ENCODE data around the gene RNF168. TPM values are rescaled to one million over a fixed set of nuclear protein-coding genes. Genes with fewer than 3 reads are reported as not detected.
A peak's percentile ranks its signal among the peaks of the same experiment; 100 is the strongest.
"Not testable (repeated sequence)": the region's sequence is repeated elsewhere in the genome, so short reads cannot be mapped to it uniquely, and the experiment has no call there.

Gene RNF168
- total and polyA plus RNA-seq, 7 donors = 3.6 to 30.2 (median 14.1) TPM

DNA sequence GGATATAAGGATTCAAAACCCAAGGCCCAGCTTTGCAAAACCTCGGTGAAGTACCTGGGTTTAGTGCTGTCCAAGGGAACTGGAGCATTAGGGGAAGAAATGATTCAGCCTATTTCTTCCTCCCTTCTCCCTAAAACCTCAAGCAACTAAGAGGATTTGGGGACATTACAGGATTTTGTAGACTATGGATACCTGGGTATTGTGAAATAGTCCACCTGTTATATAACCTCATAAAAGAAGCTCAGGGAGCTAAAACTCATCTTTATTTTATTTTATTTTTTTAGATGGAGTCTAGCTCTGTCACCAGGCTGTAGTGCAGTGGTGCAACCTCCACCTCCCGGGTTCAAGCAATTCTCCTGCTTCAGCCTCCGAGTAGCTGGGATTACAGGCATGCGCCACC, 20.3 kb upstream of the RNF168 start:
- DNase-seq = no peak
- Histone ChIP-seq H3K4me3 (no peak overlapping the region), H3K9me3 (peaks cover 0 to 17% (median 5%) of the 10 kb centered on the region in 4 donors), H3K36me3 (no peaks in the 10 kb centered on the region), H3K27me3 (no peaks in the 10 kb centered on the region), H3K4me1 (peaks cover 0 to 5% (median under 1%) of the 10 kb centered on the region in 4 donors), H3K27ac (no peak overlapping the region)
- 95 to 97% methylated on average over 4 of the region's 4 CpGs for WGBS, 2 donors
- TF ChIP-seq POLR2A (IDR thresholded peaks at IDR 0.05) (no peak), POLR2AphosphoS5 (IDR thresholded peaks at IDR 0.05) (no peak), EP300 (IDR thresholded peaks at IDR 0.05) (no peak)
- TF ChIP-seq, protein P1, sequence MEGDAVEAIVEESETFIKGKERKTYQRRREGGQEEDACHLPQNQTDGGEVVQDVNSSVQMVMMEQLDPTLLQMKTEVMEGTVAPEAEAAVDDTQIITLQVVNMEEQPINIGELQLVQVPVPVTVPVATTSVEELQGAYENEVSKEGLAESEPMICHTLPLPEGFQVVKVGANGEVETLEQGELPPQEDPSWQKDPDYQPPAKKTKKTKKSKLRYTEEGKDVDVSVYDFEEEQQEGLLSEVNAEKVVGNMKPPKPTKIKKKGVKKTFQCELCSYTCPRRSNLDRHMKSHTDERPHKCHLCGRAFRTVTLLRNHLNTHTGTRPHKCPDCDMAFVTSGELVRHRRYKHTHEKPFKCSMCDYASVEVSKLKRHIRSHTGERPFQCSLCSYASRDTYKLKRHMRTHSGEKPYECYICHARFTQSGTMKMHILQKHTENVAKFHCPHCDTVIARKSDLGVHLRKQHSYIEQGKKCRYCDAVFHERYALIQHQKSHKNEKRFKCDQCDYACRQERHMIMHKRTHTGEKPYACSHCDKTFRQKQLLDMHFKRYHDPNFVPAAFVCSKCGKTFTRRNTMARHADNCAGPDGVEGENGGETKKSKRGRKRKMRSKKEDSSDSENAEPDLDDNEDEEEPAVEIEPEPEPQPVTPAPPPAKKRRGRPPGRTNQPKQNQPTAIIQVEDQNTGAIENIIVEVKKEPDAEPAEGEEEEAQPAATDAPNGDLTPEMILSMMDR (IDR thresholded peaks at IDR 0.05) = no peak
- intact Hi-C loops (cut with DNase I) = no loop called here

GRCh38 chr3:196521291-196521690, 17.7 kb upstream of the RNF168 start:
- DNase-seq; H3K4me3 ChIP-seq; H3K27ac ChIP-seq; intact Hi-C loops (cut with DNase I); H3K4me1 ChIP-seq; H3K27me3 ChIP-seq; H3K36me3 ChIP-seq: not testable (repeated sequence)
- WGBS, 2 donors = 81 to 92% methylated on average over 12 of the region's 12 CpGs
- H3K9me3 ChIP-seq = peaks cover 0 to 24% (median 5%) of the 10 kb centered on the region in 4 donors

GRCh38 chr3:196519718-196520082, 16.1 kb upstream of the RNF168 start:
- TF ChIP-seq POLR2A (IDR thresholded peaks at IDR 0.05) = no peak
- no peak for TF ChIP-seq EP300 (IDR thresholded peaks at IDR 0.05)
- no peak for TF ChIP-seq POLR2AphosphoS5 (IDR thresholded peaks at IDR 0.05)
- TF ChIP-seq, protein P1 (IDR thresholded peaks at IDR 0.05) = no peak
- no peak overlapping the region for H3K27ac ChIP-seq
- H3K4me1 ChIP-seq = no peaks in the 10 kb centered on the region
- no peak overlapping the region for H3K4me3 ChIP-seq
- intact Hi-C loops (cut with DNase I) = loop anchor here (1.0 kb wide), 1 partner anchor 266 kb away; no protein-coding TSS in a partner anchor
- no peak for DNase-seq
- no peaks in the 10 kb centered on the region for H3K36me3 ChIP-seq
- WGBS, 2 donors = 74 to 85% methylated on average over 5 of the region's 5 CpGs
- H3K9me3 ChIP-seq = peaks cover 0 to 24% (median 5%) of the 10 kb centered on the region in 4 donors
- H3K27me3 ChIP-seq = no peaks in the 10 kb centered on the region

- WGBS, 2 donors = 52% methylated on average over 12 of the region's 12 CpGs
- DNase-seq = peak; percentile 82
- Histone ChIP-seq H3K27me3 (no peaks in the 10 kb centered on the region), H3K9me3 (peaks cover 0 to 24% (median 5%) of the 10 kb centered on the region in 4 donors), H3K4me1 (no peaks in the 10 kb centered on the region), H3K4me3 (no peak overlapping the region), H3K36me3 (no peaks in the 10 kb centered on the region), H3K27ac (no peak overlapping the region)
- intact Hi-C loops (cut with DNase I) = loop anchor here (1.0 kb wide), 1 partner anchor 266 kb away; no protein-coding TSS in a partner anchor
- TF ChIP-seq, protein P1 (IDR thresholded peaks at IDR 0.05) = peak; percentile 48 to 69 (median 52)
- no peak for TF ChIP-seq POLR2A (IDR thresholded peaks at IDR 0.05)
- no peak for TF ChIP-seq EP300 (IDR thresholded peaks at IDR 0.05)
- no peak for TF ChIP-seq POLR2AphosphoS5 (IDR thresholded peaks at IDR 0.05)
These were observed 15.6 kb upstream of the RNF168 start for GRCh38 chr3:196518966-196519717.

DNA sequence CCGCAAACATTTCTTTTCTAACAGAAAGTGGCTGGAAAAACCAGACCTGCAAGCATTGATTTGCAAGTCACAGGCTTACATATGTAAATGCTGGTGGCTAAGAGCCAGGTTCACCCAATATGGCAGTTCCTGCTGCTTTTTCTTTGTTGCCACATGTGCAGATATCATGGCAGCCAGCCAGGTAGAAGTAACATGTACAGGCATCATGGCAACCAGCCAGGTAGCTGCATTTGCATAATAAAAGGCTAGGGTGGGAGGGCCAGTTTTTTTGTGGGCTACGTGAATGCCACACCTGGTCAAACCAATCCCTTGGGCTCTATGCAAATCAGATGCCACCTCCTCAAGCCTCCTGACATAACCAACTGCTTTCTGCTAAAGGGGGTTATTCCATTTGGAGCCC, 14.4 kb upstream of the RNF168 start:
- WGBS, 2 donors = 76 to 82% methylated on average over 2 of the region's 2 CpGs

More for the DNA sequence above, 14.4 kb upstream of the RNF168 start:
- TF ChIP-seq POLR2AphosphoS5 (IDR thresholded peaks at IDR 0.05) (no peak), EP300 (IDR thresholded peaks at IDR 0.05) (no peak), POLR2A (IDR thresholded peaks at IDR 0.05) (no peak)
- TF ChIP-seq, protein P1 (IDR thresholded peaks at IDR 0.05) = no peak
- H3K9me3 ChIP-seq = peaks cover 0 to 24% (median 5%) of the 10 kb centered on the region in 4 donors
- DNase-seq = no peak
- H3K27me3 ChIP-seq = no peaks in the 10 kb centered on the region
- H3K27ac ChIP-seq = no peak overlapping the region
- no peaks in the 10 kb centered on the region for H3K4me1 ChIP-seq
- H3K4me3 ChIP-seq = no peak overlapping the region
- intact Hi-C loops (cut with DNase I) = no loop called here
- no peaks in the 10 kb centered on the region for H3K36me3 ChIP-seq
